Left hindlimb (tissue), 1 donor: Measurements from ENCODE around the gene SEMA6A.

Experiments used
- DNase-seq: peaks from one replicate; pipeline ENCODE4 v3.0.0-alpha.2; 2018

Gene SEMA6A

GRCh38 chr5:116424951-116425350 is 149.7 kb downstream of the SEMA6A start:
- DNase-seq, result no peak

- DNase-seq, result no peak
Measured at GRCh38 chr5:116424258-116424615, 150.4 kb downstream of the SEMA6A start.

GRCh38 chr5:116423587-116424257 is 150.9 kb downstream of the SEMA6A start:
- DNase-seq, result no peak

GRCh38 chr5:116423141-116423540 is 151.5 kb downstream of the SEMA6A start:
- DNase-seq, result no peak

- DNase-seq, result no peak
Measured at GRCh38 chr5:116421080-116421629, 153.5 kb downstream of the SEMA6A start.

GRCh38 chr5:116420540-116420939 is 154.1 kb downstream of the SEMA6A start:
- DNase-seq, result no peak

- no peak for DNase-seq
Measured at GRCh38 chr5:116419258-116419657, 155.4 kb downstream of the SEMA6A start.

- no peak for DNase-seq
Measured at GRCh38 chr5:116418774-116419173, 155.8 kb downstream of the SEMA6A start.

GRCh38 chr5:116418016-116418415 is 156.6 kb downstream of the SEMA6A start:
- no peak for DNase-seq

- DNase-seq, result no peak
Measured at GRCh38 chr5:116415989-116416388, 158.6 kb downstream of the SEMA6A start.

- peak; percentile 47 for DNase-seq
Measured at GRCh38 chr5:116415182-116415581, 159.4 kb downstream of the SEMA6A start.

GRCh38 chr5:116411101-116411571 is 163.5 kb downstream of the SEMA6A start:
- DNase-seq, result peak; percentile 52

- no peak for DNase-seq
Measured at GRCh38 chr5:116410336-116410890, 164.2 kb downstream of the SEMA6A start.

- DNase-seq, result no peak
Measured at GRCh38 chr5:116409591-116410296, 164.9 kb downstream of the SEMA6A start.

- DNase-seq, result no peak
Measured at GRCh38 chr5:116406306-116407041, 168.1 kb downstream of the SEMA6A start.

- no peak for DNase-seq
Measured at GRCh38 chr5:116404792-116405191, 169.8 kb downstream of the SEMA6A start.

GRCh38 chr5:116404016-116404415 is 170.6 kb downstream of the SEMA6A start:
- no peak for DNase-seq

GRCh38 chr5:116402235-116402634 is 172.4 kb downstream of the SEMA6A start:
- no peak for DNase-seq

- DNase-seq, result no peak
Measured at GRCh38 chr5:116401576-116401975, 173.0 kb downstream of the SEMA6A start.

GRCh38 chr5:116396476-116397099 is 178.0 kb downstream of the SEMA6A start:
- DNase-seq, result no peak

- DNase-seq, result no peak
Measured at GRCh38 chr5:116395631-116396203, 178.9 kb downstream of the SEMA6A start.

- no peak for DNase-seq
Measured at GRCh38 chr5:116395226-116395625, 179.4 kb downstream of the SEMA6A start.
